Superior temporal gyrus (tissue), 1 donor: Measurements from ENCODE around the gene DNAJA1.
"Not testable (repeated sequence)": the region's sequence is repeated elsewhere in the genome, so short reads cannot be mapped to it uniquely, and the experiment has no call there.

Experiments used
- DNase-seq: peaks from one replicate; pipeline ENCODE4 v3.0.0-alpha.2; 2016; ENCODE audit errors: extremely low spot score

Gene DNAJA1

DNA sequence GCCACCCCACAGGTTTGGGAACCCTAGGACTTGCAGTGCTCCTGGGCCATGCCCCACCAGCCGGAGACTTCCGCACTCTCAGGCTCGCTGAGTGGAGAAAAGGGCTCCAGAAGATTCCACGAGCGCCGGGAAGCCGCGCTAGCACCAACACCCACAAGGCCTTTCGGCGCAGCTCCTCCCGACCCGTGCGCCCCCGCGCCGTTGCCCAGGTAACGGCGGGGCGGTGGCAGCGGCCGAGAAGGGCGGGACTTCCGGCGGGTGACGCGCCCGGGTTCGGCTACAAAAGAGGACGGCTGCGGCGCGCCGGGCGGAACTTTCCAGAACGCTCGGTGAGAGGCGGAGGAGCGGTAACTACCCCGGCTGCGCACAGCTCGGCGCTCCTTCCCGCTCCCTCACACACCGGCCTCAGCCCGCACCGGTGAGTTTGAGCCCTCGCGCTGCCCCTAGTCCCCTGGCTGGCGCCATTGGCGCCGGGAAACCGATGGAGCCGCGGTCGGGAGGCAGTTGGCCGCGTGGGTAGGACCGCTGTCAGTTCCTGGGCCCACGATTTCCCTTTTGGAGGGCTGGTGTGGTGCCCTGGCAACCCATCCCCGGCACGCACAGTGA, at the start of gene DNAJA1:
Gene DNAJA1 (plus strand): TSS at position 308 of the 606 bp plus-strand sequence. CDS start 1,212 bp downstream, outside the sequence.
- DNase-seq, result peak; percentile 97

DNA sequence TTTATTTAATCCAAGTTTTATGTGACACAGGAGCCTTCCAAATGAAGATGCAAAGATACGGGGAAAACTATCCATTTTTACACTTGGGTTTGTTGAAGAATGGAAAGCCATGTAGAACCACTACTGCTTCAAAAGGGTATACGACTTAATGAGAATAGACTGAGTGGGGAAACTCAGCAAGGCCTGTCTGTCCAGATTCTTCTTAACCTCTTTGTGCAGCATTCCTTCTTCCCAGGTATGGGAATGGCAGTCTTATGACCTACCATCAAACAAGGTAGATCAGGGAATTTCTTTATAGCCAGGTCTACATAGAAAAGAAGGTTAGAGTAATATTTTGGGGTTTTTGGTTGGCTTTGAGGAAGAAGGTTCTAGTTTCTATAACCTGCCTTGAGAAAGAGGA, 47.0 kb upstream of the DNAJA1 start:
- DNase-seq, result no peak

- no peak for DNase-seq
Observed at GRCh38 chr9:32986971-32987370, 38.1 kb upstream of the DNAJA1 start.

DNA sequence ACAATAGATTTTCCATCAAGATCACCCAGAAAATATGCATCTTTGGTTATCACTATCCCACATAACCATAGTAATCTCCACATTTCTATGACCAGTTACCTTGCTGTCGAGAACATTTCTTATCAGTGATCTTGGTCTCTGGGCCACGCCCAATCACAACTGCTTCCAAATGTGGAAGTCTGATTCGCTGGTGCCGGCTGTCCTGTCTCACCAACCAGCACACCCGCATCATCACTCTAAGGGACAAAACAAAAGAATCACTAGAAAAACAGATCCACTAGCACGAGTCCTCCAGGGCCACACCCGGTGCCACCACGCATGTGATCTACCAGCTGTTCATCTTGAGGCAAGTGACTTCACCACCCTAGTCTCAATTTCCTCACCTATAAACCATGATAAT, 35.4 kb upstream of the DNAJA1 start:
- DNase-seq, result no peak

GRCh38 chr9:32991897-32992594, 33.0 kb upstream of the DNAJA1 start:
- no peak for DNase-seq

DNA sequence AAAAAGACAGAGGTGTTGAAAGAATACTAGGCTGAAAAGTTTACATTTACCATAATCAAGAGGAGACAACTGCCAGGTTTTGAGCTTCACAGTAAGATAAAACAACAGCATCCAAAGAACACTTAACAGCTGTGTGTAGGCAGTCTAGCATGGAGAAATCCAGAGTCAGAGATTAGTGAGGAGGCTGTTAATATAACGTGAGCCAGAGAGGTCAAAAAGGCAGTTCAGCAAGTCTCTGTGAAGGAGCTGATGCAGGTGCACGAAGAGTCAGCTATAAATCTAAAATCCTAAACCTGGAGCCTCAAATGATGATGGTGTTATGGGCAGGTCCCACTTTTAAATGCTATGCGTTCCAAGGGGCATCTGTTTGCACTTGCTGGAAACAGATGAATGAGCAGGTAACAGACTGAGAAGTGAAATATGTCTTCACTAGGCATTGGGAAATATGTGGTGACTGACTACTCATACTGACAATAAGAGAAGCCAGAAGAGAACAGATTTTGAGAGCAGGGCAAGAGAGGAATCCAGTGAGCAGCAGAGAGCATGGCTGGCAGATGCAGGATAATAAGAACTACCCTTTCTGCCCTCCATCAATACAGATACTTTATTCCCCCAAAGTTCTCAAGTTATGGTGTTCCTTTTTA, 32.4 kb upstream of the DNAJA1 start:
- peak; percentile 12 for DNase-seq

DNA sequence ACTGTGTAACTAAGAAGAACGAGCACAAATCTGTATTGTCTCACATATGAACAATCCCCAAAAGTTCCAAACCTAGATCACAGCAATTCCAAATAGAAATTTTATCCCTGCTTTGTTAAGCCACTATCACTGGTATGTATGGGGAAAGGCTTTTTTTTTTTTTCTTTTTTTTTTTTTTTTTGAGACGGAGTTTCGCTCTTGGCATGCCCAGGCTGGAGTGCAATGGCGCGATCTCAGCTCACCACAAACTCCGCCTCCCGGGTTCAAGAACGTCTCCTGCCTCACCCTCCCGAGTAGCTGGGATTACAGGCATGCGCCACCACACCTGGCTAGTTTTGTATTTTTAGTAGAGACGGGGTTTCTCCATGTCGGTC, 24.4 kb upstream of the DNAJA1 start:
- DNase-seq, result not testable (repeated sequence)

DNA sequence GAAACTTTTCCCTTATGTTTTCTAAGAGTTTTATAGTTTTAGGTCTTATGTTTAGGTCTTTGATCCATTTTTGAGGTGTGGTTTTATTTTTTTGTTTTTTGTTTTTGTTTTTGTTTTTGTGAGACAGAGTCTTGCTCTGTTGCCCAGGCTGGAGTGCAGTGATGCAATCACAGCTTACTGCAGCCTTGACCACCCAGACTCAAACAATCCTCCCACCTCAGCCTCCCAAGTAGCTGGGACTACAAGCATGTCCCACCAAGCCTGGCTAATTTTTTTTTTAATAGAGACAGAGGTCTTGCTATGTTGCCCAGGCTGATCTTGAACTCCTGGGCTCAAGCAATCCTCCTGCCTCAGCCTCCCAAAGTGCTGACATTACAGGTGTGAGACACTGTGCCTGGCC, 19.7 kb upstream of the DNAJA1 start:
- not testable (repeated sequence) for DNase-seq

DNA sequence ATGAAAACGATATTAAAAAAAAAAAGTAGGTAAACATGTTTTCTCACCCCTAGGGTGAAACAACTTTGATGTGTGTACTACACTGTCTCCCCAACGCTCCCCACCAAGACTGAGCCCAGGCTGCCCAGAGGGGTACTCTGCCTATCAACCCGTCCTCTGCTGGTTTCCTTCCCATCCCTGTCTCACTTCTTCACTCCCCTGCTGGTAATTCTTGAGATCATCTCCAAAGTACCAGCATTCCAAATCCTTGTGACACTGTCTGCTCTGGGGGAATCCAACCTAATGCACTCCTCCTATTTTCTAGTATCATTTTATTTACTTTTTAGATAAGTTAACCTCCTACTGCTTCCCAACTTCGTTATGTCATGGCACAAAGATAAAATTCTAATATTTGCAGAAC, 17.3 kb upstream of the DNAJA1 start:
- no peak for DNase-seq

GRCh38 chr9:33011831-33012230, 13.2 kb upstream of the DNAJA1 start:
- no peak for DNase-seq

- no peak for DNase-seq
Observed at GRCh38 chr9:33012328-33013069, 12.6 kb upstream of the DNAJA1 start.

- no peak for DNase-seq
Observed at GRCh38 chr9:33013962-33014664, 11.0 kb upstream of the DNAJA1 start.

DNA sequence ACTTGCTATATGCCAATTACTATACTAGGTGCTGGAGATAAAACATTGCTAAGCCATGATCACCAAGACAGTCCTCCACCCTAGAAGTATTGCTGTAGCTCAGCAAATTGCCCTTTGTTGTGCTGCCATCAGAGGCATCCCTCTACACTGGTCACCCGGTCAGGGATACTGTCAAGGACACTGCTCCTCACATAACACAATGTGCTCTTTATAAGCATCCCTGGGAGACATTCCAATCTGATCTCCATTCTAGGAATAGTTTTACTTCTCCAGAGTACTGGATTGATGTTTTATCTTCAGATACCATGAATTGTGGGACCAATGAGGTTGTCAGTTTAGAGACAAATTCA, 10.4 kb upstream of the DNAJA1 start:
- no peak for DNase-seq

GRCh38 chr9:33017283-33018041, 7.6 kb upstream of the DNAJA1 start:
- DNase-seq, result no peak

GRCh38 chr9:33019797-33020196, 5.3 kb upstream of the DNAJA1 start:
- DNase-seq, result no peak

DNA sequence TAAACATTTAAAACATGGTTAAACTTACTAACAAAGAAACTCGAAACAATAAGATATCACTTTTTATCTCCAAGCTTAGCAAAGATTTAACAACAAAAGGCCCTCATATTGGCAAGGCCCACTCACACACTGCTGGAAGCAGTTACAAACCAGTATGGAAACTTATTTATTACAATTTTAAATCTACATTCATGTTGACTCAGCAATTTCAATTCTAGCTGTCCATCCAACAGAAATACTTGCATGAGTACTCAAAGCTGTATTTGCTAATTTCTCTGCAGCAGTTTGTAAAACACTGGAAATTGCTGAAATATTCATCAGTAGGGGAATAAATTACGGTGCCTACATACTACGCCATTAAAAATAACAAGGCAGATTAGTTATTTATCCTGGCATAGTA, 2.8 kb upstream of the DNAJA1 start:
- no peak for DNase-seq

DNA sequence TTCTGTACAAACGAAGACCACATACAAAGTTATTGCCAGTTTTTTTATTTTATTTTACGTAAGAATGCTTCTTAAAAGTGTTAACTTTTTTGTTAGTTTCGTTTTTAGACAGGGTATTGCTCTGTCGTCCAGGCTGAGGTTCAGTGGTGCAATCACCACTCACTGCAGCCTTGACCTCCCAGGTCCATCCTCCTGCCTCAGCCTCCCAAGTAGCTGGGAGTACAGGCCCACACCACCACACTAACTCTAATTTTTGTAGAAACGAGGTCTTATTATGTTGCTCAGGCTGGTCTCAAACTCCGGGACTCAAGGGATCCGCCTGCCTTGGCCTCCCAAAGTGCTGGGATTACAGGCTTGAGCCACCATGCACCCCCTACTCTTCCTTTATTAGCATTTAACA, 2.3 kb upstream of the DNAJA1 start:
- no peak for DNase-seq

GRCh38 chr9:33023661-33024060, 1.4 kb upstream of the DNAJA1 start:
- DNase-seq, result no peak

GRCh38 chr9:33024126-33024965, 727 bp upstream of the DNAJA1 start:
- DNase-seq, result peak; percentile 62
